HCT116 (cell line): Measurements from ENCODE around the gene PTPRJ.

Source experiments
- ATF3 ChIP-seq: IDR thresholded peaks from 2 replicates; pipeline ENCODE4 v1.6.1; 2012
- CEBPB ChIP-seq: IDR thresholded peaks from 2 replicates; pipeline ENCODE4 v1.6.1; 2012; ENCODE audit warnings: low read depth
- CTCF ChIP-seq, 3 experiments: fragments of 200-600 bp in 1 of 3; sonication (generic) in 1 of 3; IDR thresholded peaks in 2 of 3; conservative IDR thresholded peaks in 1 of 3; 2 replicates each; pipeline ENCODE4 v1.5.1; 2012 to 2017; ENCODE audit warnings: low read depth in 2 of 3, low read length in 2 of 3, antibody characterized with exemption in 1 of 3, borderline replicate concordance in 1 of 3, control low read depth in 1 of 3, mild to moderate bottlenecking in 1 of 3, mixed read lengths in 1 of 3, mixed run types in 1 of 3, moderate library complexity in 1 of 3; ENCODE audit not compliant: insufficient read depth in 1 of 3
- EZH2 ChIP-seq: fragments of 200-600 bp; sonication (generic); IDR thresholded peaks from 2 replicates; pipeline ENCODE4 v1.6.1; 2017; ENCODE audit warnings: antibody characterized with exemption, mixed run types
- EZH2phosphoT487 ChIP-seq: fragments of 200-600 bp; IDR thresholded peaks from 2 replicates; pipeline ENCODE4 v1.6.1; 2018; ENCODE audit warnings: antibody characterized with exemption, borderline replicate concordance
- FOSL1 ChIP-seq: IDR thresholded peaks from 2 replicates; pipeline ENCODE4 v1.6.1; 2012; ENCODE audit warnings: low read depth
- MAX ChIP-seq: IDR thresholded peaks from 2 replicates; pipeline ENCODE4 v1.6.1; 2012
- POLR2A ChIP-seq: IDR thresholded peaks from 2 replicates; pipeline ENCODE4 v1.7.0; 2011; ENCODE audit warnings: borderline replicate concordance; ENCODE audit not compliant: insufficient read depth, insufficient read length; ENCODE audit errors: extremely low read depth
- POLR2AphosphoS5 ChIP-seq: IDR thresholded peaks from 2 replicates; pipeline ENCODE4 v1.6.1; 2011; ENCODE audit warnings: mild to moderate bottlenecking, low read depth, low read length, moderate library complexity
- RAD21 ChIP-seq: IDR thresholded peaks from 2 replicates; pipeline ENCODE4 v1.6.1; 2012; ENCODE audit warnings: low read depth, mild to moderate bottlenecking
- SIN3A ChIP-seq: IDR thresholded peaks from 2 replicates; pipeline ENCODE4 v1.6.1; 2012; ENCODE audit warnings: low read depth
- SRF ChIP-seq: IDR thresholded peaks from 2 replicates; pipeline ENCODE4 v1.6.1; 2012; ENCODE audit warnings: low read depth
- YY1 ChIP-seq: IDR thresholded peaks from 2 replicates; pipeline ENCODE4 v1.6.1; 2011; ENCODE audit warnings: low read length, low read depth, moderate library complexity, mild to moderate bottlenecking; ENCODE audit not compliant: insufficient replicate concordance; ENCODE audit errors: extremely low read depth
- TF ChIP-seq, protein P1 (sequence below): IDR thresholded peaks from 2 replicates; pipeline ENCODE4 v1.6.1; 2012; ENCODE audit warnings: low read depth

- TF ChIP-seq POLR2A = no peak
- TF ChIP-seq CTCF (IDR thresholded peaks at IDR 0.05 in 2 of 3, conservative IDR thresholded peaks at IDR 0.05 in 1 of 3; ENCODE audit: borderline replicate concordance in 1 of 3, insufficient read depth in 1 of 3, low read depth in 2 of 3, low read length in 2 of 3) = no peak
- TF ChIP-seq SIN3A = no peak
- no peak for TF ChIP-seq EZH2phosphoT487
- no peak for TF ChIP-seq EZH2
- TF ChIP-seq MAX = no peak
- TF ChIP-seq ATF3 = no peak
- no peak for TF ChIP-seq CEBPB
- TF ChIP-seq RAD21 = no peak
- TF ChIP-seq, protein P1, sequence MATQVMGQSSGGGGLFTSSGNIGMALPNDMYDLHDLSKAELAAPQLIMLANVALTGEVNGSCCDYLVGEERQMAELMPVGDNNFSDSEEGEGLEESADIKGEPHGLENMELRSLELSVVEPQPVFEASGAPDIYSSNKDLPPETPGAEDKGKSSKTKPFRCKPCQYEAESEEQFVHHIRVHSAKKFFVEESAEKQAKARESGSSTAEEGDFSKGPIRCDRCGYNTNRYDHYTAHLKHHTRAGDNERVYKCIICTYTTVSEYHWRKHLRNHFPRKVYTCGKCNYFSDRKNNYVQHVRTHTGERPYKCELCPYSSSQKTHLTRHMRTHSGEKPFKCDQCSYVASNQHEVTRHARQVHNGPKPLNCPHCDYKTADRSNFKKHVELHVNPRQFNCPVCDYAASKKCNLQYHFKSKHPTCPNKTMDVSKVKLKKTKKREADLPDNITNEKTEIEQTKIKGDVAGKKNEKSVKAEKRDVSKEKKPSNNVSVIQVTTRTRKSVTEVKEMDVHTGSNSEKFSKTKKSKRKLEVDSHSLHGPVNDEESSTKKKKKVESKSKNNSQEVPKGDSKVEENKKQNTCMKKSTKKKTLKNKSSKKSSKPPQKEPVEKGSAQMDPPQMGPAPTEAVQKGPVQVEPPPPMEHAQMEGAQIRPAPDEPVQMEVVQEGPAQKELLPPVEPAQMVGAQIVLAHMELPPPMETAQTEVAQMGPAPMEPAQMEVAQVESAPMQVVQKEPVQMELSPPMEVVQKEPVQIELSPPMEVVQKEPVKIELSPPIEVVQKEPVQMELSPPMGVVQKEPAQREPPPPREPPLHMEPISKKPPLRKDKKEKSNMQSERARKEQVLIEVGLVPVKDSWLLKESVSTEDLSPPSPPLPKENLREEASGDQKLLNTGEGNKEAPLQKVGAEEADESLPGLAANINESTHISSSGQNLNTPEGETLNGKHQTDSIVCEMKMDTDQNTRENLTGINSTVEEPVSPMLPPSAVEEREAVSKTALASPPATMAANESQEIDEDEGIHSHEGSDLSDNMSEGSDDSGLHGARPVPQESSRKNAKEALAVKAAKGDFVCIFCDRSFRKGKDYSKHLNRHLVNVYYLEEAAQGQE = no peak
- no peak for TF ChIP-seq YY1
- no peak for TF ChIP-seq POLR2AphosphoS5
- no peak for TF ChIP-seq FOSL1
- no peak for TF ChIP-seq SRF
Observed at GRCh38 chr11:48011102-48011797, 30.9 kb downstream of the PTPRJ start.
